Medulla oblongata (tissue), 1 donor: Measurements from ENCODE around the gene WASHC4.

Experiments used
- DNase-seq: peaks from one replicate; pipeline ENCODE4 v3.0.0-alpha.2; 2015; ENCODE audit errors: extremely low spot score

WASHC4 gene

DNA sequence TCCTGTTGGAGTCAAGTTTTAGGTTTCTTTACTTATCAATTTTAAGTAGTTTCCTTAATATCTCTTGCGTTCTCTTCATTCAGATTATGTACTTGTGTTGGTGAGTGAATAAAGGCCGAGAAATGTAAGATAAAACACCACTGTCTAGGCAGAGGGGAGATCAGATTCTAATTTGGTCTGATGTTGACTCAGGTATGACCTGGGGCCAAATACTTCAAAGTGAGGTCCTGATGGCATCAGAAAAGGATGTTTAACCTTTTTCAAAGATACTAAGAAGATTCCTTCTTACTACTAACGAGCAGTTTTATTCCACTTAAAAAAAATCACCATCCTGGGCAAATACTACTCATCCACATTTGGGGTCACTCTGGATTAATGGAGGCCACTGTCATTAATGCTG lies 101.6 kb downstream of the WASHC4 start:
- DNase-seq, result no peak

DNA sequence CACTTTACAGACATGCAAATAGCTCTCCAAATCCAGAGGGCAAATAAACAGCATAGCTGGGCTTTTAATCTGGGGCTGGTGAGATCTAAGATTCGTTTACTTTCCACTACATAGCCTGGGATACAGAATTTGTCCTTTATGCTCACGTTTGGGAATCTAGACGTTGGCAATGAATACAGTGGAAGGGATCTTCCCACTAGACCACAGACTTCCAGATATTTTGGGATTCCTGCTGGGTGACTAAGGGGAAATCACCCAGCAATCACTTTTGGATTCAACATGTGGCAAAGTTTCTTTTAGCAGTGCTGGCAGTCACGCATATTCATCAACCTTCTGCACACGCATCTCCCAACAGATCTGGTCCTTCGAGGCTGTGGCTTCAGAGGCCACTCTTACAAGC lies 104.9 kb downstream of the WASHC4 start:
- DNase-seq, result no peak

DNA sequence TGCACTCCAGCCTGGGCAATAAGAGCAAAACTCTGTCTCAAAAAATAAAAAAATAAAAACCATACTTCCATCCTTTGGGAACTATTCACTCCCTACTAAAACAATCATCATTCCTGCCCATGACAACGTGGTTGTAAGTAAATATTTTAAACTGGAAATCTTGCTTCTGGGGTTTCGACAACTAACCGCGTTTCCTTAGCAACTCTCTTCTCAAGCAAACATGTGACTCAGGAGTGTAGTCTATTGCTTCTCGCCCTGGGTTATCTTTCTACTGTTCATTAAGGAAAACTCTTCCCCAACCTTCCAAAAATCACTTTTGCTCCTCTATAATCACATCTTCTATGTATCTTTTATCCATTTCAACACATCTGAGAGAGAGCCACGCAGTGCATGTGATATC lies 106.6 kb downstream of the WASHC4 start:
- no peak for DNase-seq

DNA sequence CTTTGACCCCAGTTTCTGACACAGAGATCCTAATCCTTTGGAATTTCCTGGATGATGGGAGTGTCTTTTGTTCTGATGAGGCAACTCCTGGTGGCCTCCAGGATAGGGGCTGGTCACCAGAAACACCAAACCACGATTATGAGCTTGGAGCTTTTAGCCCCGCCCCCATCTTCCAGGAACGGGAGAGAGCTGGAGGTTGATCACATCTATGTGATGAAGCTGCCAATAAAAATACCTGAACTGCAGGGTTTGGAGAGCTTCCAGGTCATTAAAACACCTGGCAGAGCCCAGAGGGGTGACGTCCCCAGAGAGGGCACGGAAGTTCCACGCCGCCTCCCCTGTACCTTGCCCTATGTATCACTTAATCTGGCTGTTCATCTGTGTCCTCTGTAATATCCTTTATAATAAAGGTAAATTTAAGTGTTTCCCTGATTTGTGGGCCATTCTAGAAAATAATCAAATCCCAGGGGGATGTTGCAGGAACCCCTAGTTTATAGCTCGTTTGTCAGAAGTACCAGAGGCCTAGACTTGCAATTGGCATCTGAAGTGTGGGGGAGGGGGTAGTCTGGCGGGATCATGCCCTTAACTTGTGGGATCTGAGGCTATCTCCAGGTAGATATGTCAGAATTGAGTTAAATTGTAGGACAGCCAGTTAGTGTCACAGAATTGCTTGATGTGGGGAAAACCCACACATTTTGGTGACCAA lies 107.3 kb downstream of the WASHC4 start:
- no peak for DNase-seq

DNA sequence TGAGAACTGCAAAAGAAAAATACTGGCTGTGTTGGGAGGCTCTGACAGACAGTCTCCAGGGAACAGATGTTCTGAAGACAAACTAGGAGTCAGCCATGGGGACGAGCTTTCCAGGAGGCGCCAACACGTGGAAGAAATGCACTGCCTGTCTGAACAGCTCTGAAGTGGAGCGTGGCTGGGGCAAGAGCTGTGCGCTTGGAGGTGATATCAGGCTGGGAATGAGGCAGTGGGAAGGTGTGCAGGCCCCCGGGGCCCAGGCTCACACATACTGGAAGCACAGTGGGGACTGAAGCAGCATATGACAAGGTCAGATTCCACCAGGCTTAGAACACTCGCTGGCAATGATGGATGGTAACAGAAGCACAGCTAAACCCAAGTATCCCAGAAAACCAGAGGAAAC lies 110.9 kb downstream of the WASHC4 start:
- no peak for DNase-seq
